ENCODE results near the gene GPR142. TPM values are rescaled to one million over a fixed set of nuclear protein-coding genes. Genes with fewer than 3 reads are reported as not detected.
A peak's percentile ranks its signal among the peaks of the same experiment; 100 is the strongest.

Gene GPR142
- total and polyA plus RNA-seq, 2 of the 13 experiments (the other 11 are each of a cell fraction or from before 2014, with no cell fraction given) = not detected

GRCh38 chr17:74417178-74418045, 50.1 kb downstream of the GPR142 start (continued):
- TF ChIP-seq ATF7 (IDR thresholded peaks at IDR 0.05) (no peak), ATF7 (CRISPR knock-in tag; IDR thresholded peaks at IDR 0.05) (no peak; the same call in 1 of the 2 replicates), SOX5 (CRISPR knock-in tag; IDR thresholded peaks at IDR 0.05; ENCODE audit: borderline replicate concordance) (peak; percentile 58; the same call in 1 of the 2 replicates), BORCS8-MEF2B (CRISPR knock-in tag; IDR thresholded peaks at IDR 0.05) (peak; percentile 53; the same call in 1 of the 2 replicates), ZNF414 (CRISPR knock-in tag; IDR thresholded peaks at IDR 0.05) (peak; percentile 71; the same call in 1 of the 2 replicates), ZNF703 (CRISPR knock-in tag; IDR thresholded peaks at IDR 0.05; ENCODE audit: borderline replicate concordance) (no peak), ZNF768 (CRISPR knock-in tag; IDR thresholded peaks at IDR 0.05) (no peak; the same call in 1 of the 2 replicates), SRSF1 (optimal IDR thresholded peaks at IDR 0.05; ENCODE audit: low read depth, low read length) (no peak), ZBTB40 (IDR thresholded peaks at IDR 0.05) (no peak), ZBTB40 (CRISPR knock-in tag; IDR thresholded peaks at IDR 0.05) (peak; percentile 48; the same call in 1 of the 2 replicates), IRF2 (CRISPR knock-in tag; IDR thresholded peaks at IDR 0.05) (peak; percentile 65; the same call in 1 of the 2 replicates), KLF13 (CRISPR knock-in tag; IDR thresholded peaks at IDR 0.05) (no peak), ZFP90 (CRISPR knock-in tag; IDR thresholded peaks at IDR 0.05; ENCODE audit: borderline replicate concordance) (peak; percentile 59; the same call in 1 of the 2 replicates), ZFP37 (CRISPR knock-in tag; IDR thresholded peaks at IDR 0.05; ENCODE audit: borderline replicate concordance) (0 out of 2 replicates have a peak, but pooled peaks have one; percentile 22), HNRNPL (IDR thresholded peaks at IDR 0.05; ENCODE audit: low read depth, low read length) (no peak), ZNF24 (IDR thresholded peaks at IDR 0.05) (peak; percentile 61), TRIM22 (IDR thresholded peaks at IDR 0.05) (no peak)

Measured in HepG2 (cell line).